ENCODE results near the gene IQSEC1.

IQSEC1 gene

GRCh38 chr3:12902181-12902999 is 170.8 kb downstream of the IQSEC1 start:
- in situ Hi-C loops (cut with HindIII; ENCODE audit: low sequenced_read_pairs) = no loop called here

- in situ Hi-C loops (cut with HindIII; ENCODE audit: low sequenced_read_pairs) = no loop called here
Measured at GRCh38 chr3:12901623-12902045, 171.6 kb downstream of the IQSEC1 start.

GRCh38 chr3:12900885-12901411 is 172.3 kb downstream of the IQSEC1 start:
- in situ Hi-C loops (cut with HindIII; ENCODE audit: low sequenced_read_pairs) = no loop called here

GRCh38 chr3:12898965-12899755 is 174.1 kb downstream of the IQSEC1 start:
- in situ Hi-C loops (cut with HindIII; ENCODE audit: low sequenced_read_pairs) = no loop called here

GRCh38 chr3:12898290-12898964 is 174.8 kb downstream of the IQSEC1 start:
- in situ Hi-C loops (cut with HindIII; ENCODE audit: low sequenced_read_pairs) = no loop called here

- in situ Hi-C loops (cut with HindIII; ENCODE audit: low sequenced_read_pairs) = no loop called here
Measured at GRCh38 chr3:12897381-12898289, 175.6 kb downstream of the IQSEC1 start.

GRCh38 chr3:12896063-12896985 is 176.9 kb downstream of the IQSEC1 start:
- in situ Hi-C loops (cut with HindIII; ENCODE audit: low sequenced_read_pairs) = no loop called here

- in situ Hi-C loops (cut with HindIII; ENCODE audit: low sequenced_read_pairs) = no loop called here
Measured at GRCh38 chr3:12895391-12896062, 177.7 kb downstream of the IQSEC1 start.

- in situ Hi-C loops (cut with HindIII; ENCODE audit: low sequenced_read_pairs) = no loop called here
Measured at GRCh38 chr3:12894629-12895028, 178.6 kb downstream of the IQSEC1 start.

GRCh38 chr3:12893852-12894251 is 179.4 kb downstream of the IQSEC1 start:
- in situ Hi-C loops (cut with HindIII; ENCODE audit: low sequenced_read_pairs) = no loop called here

- in situ Hi-C loops (cut with HindIII; ENCODE audit: low sequenced_read_pairs) = no loop called here
Measured at GRCh38 chr3:12893247-12893646, 180.0 kb downstream of the IQSEC1 start.

GRCh38 chr3:12892840-12893189 is 180.4 kb downstream of the IQSEC1 start:
- in situ Hi-C loops (cut with HindIII; ENCODE audit: low sequenced_read_pairs) = no loop called here

- in situ Hi-C loops (cut with HindIII; ENCODE audit: low sequenced_read_pairs) = no loop called here
Measured at GRCh38 chr3:12891985-12892839, 181.0 kb downstream of the IQSEC1 start.

GRCh38 chr3:12891391-12891984 is 181.7 kb downstream of the IQSEC1 start:
- in situ Hi-C loops (cut with HindIII; ENCODE audit: low sequenced_read_pairs) = no loop called here

- in situ Hi-C loops (cut with HindIII; ENCODE audit: low sequenced_read_pairs) = no loop called here
Measured at GRCh38 chr3:12890610-12891390, 182.4 kb downstream of the IQSEC1 start.

- in situ Hi-C loops (cut with HindIII; ENCODE audit: low sequenced_read_pairs) = loop anchor here (5.0 kb wide), 2 partner anchors 56 to 86 kb away; no protein-coding TSS in a partner anchor
Measured at GRCh38 chr3:12886736-12887135, 186.5 kb downstream of the IQSEC1 start.
